Epithelial cell of esophagus (primary cell): ENCODE results near the gene ATXN7L2.
A peak's percentile ranks its signal among the peaks of the same experiment; 100 is the strongest.

ENCODE experiments used
- DNase-seq: peaks from one replicate; pipeline ENCODE4 v3.0.0; 2010; ENCODE audit warnings: low read depth
- H3K4me3 ChIP-seq: 2 replicates; pipeline ENCODE4 v1.5.1; 2011; ENCODE audit warnings: mild to moderate bottlenecking, low read length, control low read depth
- CTCF ChIP-seq: IDR thresholded peaks from 2 replicates; pipeline ENCODE4 v1.5.1; 2011; ENCODE audit warnings: low read depth, mild to moderate bottlenecking, low read length, control low read depth, inconsistent platforms; ENCODE audit not compliant: insufficient read depth; ENCODE audit errors: missing control alignments

Gene ATXN7L2

GRCh38 chr1:109482791-109483671 is 674 bp upstream of the ATXN7L2 start:
- no peak for DNase-seq
- H3K4me3 ChIP-seq: peak overlapping the region; percentile 51
- no peak for TF ChIP-seq CTCF

GRCh38 chr1:109484519-109484975 is 842 bp downstream of the ATXN7L2 start:
- H3K4me3 ChIP-seq: peak overlapping the region; percentile 91
- DNase-seq: no peak
- TF ChIP-seq CTCF: no peak

- peak overlapping the region; percentile 91 for H3K4me3 ChIP-seq
- no peak for TF ChIP-seq CTCF
- DNase-seq: no peak
Measured at GRCh38 chr1:109485001-109485400, 1.3 kb downstream of the ATXN7L2 start.

- no peak overlapping the region for H3K4me3 ChIP-seq
- no peak for DNase-seq
- no peak for TF ChIP-seq CTCF
Measured at GRCh38 chr1:109487261-109487660, 3.6 kb downstream of the ATXN7L2 start.

- no peak for DNase-seq
- peak; percentile 5 for TF ChIP-seq CTCF
- no peak overlapping the region for H3K4me3 ChIP-seq
Measured at GRCh38 chr1:109488201-109488600, 4.5 kb downstream of the ATXN7L2 start.

GRCh38 chr1:109488696-109489095 is 5.0 kb downstream of the ATXN7L2 start:
- TF ChIP-seq CTCF: no peak
- no peak overlapping the region for H3K4me3 ChIP-seq
- no peak for DNase-seq
